KOPT-K1 (cell line): ENCODE data around the gene IL17F.
A peak's percentile ranks its signal among the peaks of the same experiment; 100 is the strongest.

Experiments used
- H3K27ac ChIP-seq: fragments of 200-600 bp; sonication (generic); 2 replicates; pipeline ENCODE4 v1.5.1; 2016; ENCODE audit warnings: antibody characterized with exemption, mild to moderate bottlenecking, low read depth, low read length; ENCODE audit not compliant: poor library complexity, severe bottlenecking
- H3K36me3 ChIP-seq: fragments of 200-600 bp; sonication (generic); 2 replicates; pipeline ENCODE4 v1.5.1; 2017; ENCODE audit warnings: antibody characterized with exemption, mild to moderate bottlenecking, low read length, moderate library complexity; ENCODE audit not compliant: insufficient read depth
- H3K9me3 ChIP-seq: fragments of 200-600 bp; sonication (generic); 2 replicates; pipeline ENCODE4 v1.5.1; 2017; ENCODE audit warnings: antibody characterized with exemption, low read length, mild to moderate bottlenecking; ENCODE audit not compliant: insufficient read depth, poor library complexity, severe bottlenecking

Gene IL17F

GRCh38 chr6:52244400-52244799 is at the start of gene IL17F:
Gene IL17F (minus strand): TSS chr6:52244500. CDS start chr6:52244429, 71 bp downstream.
- H3K27ac ChIP-seq: no peak within 1 kb of the TSS
- no peaks in the 10 kb centered on the region for H3K9me3 ChIP-seq
- H3K36me3 ChIP-seq: no peaks in the 10 kb centered on the region

- Histone ChIP-seq H3K27ac (no peak overlapping the region), H3K36me3 (no peaks in the 10 kb centered on the region), H3K9me3 (no peaks in the 10 kb centered on the region)
Measured at GRCh38 chr6:52293067-52293466, 48.8 kb upstream of the IL17F start.

DNA sequence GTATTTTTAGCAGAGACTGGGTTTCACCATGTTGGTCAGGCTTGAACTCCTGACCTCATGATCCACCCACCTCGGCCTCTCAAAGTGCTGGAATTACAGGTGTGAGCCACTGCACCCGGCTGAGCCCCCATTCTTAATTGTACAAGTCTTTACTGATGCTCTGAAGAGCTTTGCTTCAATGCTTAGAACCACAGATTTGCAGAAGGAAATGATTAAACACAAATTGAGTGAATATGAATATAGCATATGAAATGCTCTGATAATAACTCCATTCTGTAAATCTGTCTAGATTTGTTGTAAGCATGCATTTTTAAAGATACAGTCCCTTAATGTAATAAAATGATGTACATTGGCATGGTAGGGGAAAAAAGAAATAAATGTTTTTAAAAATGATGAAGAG is 44.5 kb upstream of the IL17F start:
- H3K9me3 ChIP-seq: no peaks in the 10 kb centered on the region
- H3K36me3 ChIP-seq: no peaks in the 10 kb centered on the region
- no peak overlapping the region for H3K27ac ChIP-seq

DNA sequence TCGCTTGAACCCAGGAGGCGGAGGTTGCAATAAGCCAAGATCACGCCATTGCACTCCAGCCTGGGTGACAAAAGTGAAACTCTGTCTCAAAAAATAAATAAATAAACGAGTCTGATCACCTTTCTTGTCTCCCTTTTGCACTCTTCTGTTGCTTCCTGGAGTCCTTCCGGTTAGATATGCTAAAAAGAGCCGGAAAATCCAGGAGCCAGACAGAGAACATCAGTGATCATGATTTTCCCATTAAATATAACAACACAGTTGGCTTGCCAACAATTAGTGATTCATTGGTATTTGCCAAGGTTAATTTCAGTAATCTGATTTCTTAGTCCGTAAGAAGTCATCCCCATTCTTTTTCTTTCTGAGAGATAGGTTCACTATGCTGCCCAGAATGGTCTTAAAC is 43.9 kb upstream of the IL17F start:
- Histone ChIP-seq H3K27ac (no peak overlapping the region), H3K9me3 (no peaks in the 10 kb centered on the region), H3K36me3 (peaks cover 4% of the 10 kb centered on the region)

DNA sequence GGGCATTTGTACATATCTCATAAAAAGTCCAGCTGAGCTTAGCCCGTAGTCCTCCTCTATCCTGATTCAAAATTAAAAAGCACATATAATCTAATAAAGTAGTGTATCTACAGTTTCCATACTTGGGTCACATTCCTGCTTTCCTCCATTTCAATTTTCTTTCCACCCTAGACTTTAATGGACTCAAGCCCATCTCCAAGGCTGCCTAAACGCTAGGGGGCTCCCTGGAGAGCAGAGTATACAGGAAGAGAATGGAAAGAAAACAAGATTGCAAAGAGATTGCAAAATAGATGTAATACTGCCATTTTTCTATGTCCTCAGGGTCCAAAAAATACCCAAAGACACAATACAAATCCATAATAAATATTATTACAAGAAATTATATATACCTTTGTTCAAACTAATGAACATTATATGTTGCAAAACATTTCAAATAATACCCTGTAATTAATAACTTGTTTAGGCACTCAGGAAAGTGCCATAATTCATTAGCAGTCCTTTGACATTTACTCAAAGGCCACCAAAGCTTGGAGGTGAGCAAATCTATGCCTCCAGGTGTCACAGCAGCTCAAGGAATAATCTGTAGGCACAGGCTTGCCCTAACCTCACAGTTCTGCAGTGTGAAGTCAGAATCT is 42.6 kb upstream of the IL17F start:
- peak overlapping the region; percentile 86 for H3K27ac ChIP-seq
- H3K36me3 ChIP-seq: peaks cover 17% of the 10 kb centered on the region
- H3K9me3 ChIP-seq: no peaks in the 10 kb centered on the region

GRCh38 chr6:52285177-52286068 is 41.1 kb upstream of the IL17F start:
- H3K36me3 ChIP-seq: peaks cover 32% of the 10 kb centered on the region
- H3K9me3 ChIP-seq: no peaks in the 10 kb centered on the region
- H3K27ac ChIP-seq: peak overlapping the region; percentile 86

DNA sequence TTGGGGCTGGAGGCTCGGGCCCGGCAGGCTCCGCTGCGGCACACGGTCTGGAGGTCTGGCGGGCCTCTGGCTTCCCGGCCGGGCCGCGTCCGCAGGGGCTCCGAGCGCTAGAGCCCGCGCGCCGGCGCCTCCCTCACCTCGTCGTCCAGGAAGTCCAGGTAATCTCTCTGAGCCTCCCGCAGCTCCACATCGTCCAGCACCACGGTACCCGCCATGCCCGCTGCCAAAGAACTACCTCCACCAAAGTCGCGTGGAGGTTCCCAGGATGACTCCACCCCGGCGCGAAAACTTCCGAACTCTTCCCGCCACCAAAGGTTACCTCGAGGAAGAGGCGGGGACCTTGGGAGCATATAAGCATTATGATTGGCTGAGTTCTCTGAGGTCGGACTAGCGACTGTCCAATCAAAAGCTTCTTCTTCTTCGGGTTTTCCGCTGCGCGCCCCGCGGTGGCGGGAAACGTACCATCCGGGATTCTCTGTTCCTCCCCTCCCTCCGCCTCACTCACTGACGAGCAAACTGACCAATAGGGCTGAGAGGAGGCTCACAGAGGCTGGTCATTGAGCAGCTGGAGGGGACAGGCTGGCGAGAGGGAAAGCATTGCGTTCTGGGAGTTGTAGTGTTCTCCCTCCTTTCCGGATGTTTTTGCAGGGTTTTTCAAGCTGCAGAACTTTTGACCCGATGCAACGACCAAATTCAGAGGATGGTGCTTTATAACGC is 40.3 kb upstream of the IL17F start, which contains the start of gene MCM3:
TSS of gene MCM3 (minus strand) at position 283 of the 717 bp plus-strand sequence. CDS start at position 215, 68 bp downstream.
- H3K36me3 ChIP-seq: peaks cover 40% of the 10 kb centered on the region
- H3K27ac ChIP-seq: peak within 1 kb of the TSS; percentile 86
- no peaks in the 10 kb centered on the region for H3K9me3 ChIP-seq

DNA sequence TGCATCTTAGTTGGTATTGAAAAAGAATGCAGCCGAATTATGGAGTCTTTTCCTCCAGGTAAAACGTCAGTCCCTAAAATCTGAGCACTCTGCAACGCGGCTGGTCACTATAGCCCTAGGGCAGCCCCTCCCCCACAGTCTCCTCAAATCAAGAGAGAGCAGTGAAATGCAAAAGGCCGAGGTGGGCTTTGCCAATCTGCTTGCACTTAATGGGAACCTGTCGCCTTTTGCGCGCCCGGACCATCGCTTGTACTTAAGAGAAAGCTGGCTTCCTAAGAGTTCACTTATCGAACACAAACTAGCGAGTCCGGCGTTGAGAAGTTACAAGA is 39.8 kb upstream of the IL17F start:
- H3K27ac ChIP-seq: peak overlapping the region; percentile 86
- peaks cover 45% of the 10 kb centered on the region for H3K36me3 ChIP-seq
- H3K9me3 ChIP-seq: no peaks in the 10 kb centered on the region

DNA sequence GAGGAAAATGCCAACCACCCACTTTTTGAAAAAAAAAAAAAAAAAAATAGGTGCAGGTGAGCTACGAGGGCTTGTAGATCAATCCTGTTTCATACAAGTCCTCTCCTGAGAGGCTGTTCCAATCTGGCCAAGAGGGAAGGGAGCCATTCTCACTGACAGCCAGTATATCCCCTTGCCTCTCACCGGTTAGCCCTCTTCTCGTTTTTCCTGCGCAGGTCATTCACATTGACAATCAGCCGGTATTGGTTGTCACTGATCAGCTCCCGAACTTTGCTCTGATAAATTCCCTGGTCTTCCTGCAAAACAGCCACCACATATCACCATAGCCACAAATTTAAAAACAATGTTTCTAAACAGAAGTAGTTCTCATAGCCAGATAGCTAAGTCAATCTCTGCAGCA is 38.8 kb upstream of the IL17F start:
- Histone ChIP-seq H3K36me3 (peaks cover 55% of the 10 kb centered on the region), H3K27ac (peak overlapping the region; percentile 86), H3K9me3 (no peaks in the 10 kb centered on the region)

- no peak overlapping the region for H3K27ac ChIP-seq
- H3K9me3 ChIP-seq: no peaks in the 10 kb centered on the region
- H3K36me3 ChIP-seq: peaks cover 100% of the 10 kb centered on the region
Measured at GRCh38 chr6:52276130-52276529, 31.8 kb upstream of the IL17F start.

- Histone ChIP-seq H3K27ac (no peak overlapping the region), H3K36me3 (peaks cover 100% of the 10 kb centered on the region)
Measured at GRCh38 chr6:52271852-52272460, 27.7 kb upstream of the IL17F start.

GRCh38 chr6:52263709-52264540 is 19.6 kb upstream of the IL17F start:
- H3K36me3 ChIP-seq: peaks cover 97% of the 10 kb centered on the region
- no peak overlapping the region for H3K27ac ChIP-seq
- no peaks in the 10 kb centered on the region for H3K9me3 ChIP-seq

More at GRCh38 chr6:52271852-52272460, 27.7 kb upstream of the IL17F start:
- no peaks in the 10 kb centered on the region for H3K9me3 ChIP-seq

DNA sequence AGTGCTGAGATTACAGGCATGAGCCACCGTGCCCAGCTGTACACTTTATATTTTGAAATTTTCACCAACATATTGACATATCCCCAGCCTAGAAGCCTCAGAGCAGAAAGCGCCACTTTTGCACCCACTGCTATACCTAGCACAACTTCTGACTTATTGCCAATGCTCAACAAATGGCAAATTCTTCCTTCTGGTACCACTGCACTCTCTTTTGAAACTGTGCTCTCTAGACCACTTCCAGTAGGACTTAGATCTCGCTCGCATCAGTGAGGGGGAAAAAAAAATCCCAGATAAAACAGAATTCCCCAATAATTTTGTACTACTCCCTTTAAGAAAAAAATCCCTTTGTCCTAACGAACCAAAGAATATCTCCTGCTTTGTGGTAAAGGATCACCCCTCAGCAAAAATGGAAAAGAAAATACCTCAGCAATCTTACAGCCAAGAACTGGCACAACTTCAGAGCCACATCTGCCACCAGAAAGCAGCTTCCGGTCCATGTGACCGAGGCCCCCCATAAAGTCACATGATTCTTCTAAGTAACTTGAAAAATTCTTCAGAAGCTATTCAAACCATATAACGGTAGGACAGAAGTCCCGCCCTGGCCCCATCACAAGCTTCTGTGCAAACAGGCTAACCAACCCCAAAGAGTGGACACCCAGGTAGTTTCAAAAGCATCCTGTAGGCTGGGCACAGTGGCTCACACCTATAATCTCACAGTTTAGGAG is 18.5 kb upstream of the IL17F start:
- peaks cover 89% of the 10 kb centered on the region for H3K36me3 ChIP-seq
- no peak overlapping the region for H3K27ac ChIP-seq
- H3K9me3 ChIP-seq: no peaks in the 10 kb centered on the region

DNA sequence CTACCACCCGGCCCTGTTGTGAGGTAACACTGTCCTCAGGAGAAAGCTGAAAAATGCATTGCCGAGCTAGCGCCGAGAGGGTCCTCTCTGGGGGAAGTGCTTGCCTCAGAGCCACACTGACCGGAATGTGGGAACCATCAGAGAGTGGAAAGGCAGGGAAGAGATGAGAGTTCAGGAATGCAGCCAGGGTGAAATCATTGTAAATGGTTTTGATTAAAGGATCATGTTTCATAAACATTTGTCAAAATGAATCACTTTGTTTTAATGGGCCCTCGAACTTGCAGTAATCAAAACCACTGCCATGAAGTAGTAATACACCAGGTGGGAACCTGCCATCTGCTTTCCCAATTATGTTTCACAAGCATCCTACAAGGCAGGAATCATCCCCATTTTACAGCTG is 16.9 kb upstream of the IL17F start:
- Histone ChIP-seq H3K27ac (no peak overlapping the region), H3K9me3 (no peaks in the 10 kb centered on the region), H3K36me3 (peaks cover 73% of the 10 kb centered on the region)
